ENCODE data around the gene R3HDM2. TPM values are rescaled to one million over a fixed set of nuclear protein-coding genes. Genes with fewer than 3 reads are reported as not detected.
A peak's percentile ranks its signal among the peaks of the same experiment; 100 is the strongest.

R3HDM2 gene
- total and polyA plus RNA-seq, 8 donors = 14.5 to 39.8 (median 24.4) TPM

DNA sequence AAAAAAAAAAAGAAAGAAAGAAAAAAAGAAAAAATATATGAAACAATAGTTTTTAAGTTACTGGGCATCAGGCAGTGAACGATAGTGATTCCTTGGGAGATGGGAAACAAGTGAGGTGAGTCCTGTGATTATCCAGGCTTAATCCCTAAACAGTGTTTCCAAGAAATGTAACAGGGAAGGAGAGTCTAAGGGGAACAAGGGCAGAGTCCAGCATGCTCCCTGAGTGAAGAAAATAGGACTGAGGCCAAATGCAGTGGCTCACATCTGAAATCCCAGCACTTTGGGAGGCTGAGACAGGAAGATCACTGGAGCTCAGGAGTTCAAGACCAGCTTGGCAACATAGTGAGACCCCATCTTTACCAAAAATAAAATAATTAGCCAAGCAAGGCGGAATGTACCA lies 40.7 kb downstream of the R3HDM2 start:
- Histone ChIP-seq H3K36me3 (peaks cover 0 to 3% (median 0%) of the 10 kb centered on the region in 3 donors), H3K4me3 (no peak overlapping the region), H3K9me3 (no peaks in the 10 kb centered on the region), H3K4me1 (no peaks in the 10 kb centered on the region), H3K27me3 (no peaks in the 10 kb centered on the region), H3K27ac (no peak overlapping the region)
- no peak for TF ChIP-seq CTCF (IDR thresholded peaks at IDR 0.05)
- ATAC-seq = no peak
- intact Hi-C loops (cut with DNase I) = no loop called here
- WGBS, 2 donors = 92 to 95% methylated on average over 2 of the region's 2 CpGs
- DNase-seq = no peak
- no peak for FAIRE-seq

- 63 to 67% methylated on average over 3 of the region's 3 CpGs for WGBS, 2 donors
- intact Hi-C loops (cut with DNase I) = no loop called here
- Histone ChIP-seq H3K36me3 (no peaks in the 10 kb centered on the region), H3K9me3 (no peaks in the 10 kb centered on the region), H3K4me1 (no peaks in the 10 kb centered on the region), H3K27ac (no peak overlapping the region), H3K27me3 (no peaks in the 10 kb centered on the region), H3K4me3 (no peak overlapping the region)
- ATAC-seq (peak in 2 of 4 donors; percentile 46 to 69), FAIRE-seq (no peak), DNase-seq (no peak)
- TF ChIP-seq CTCF (IDR thresholded peaks at IDR 0.05) = no peak
Observed at GRCh38 chr12:57389033-57389432, 41.8 kb downstream of the R3HDM2 start.

- intact Hi-C loops (cut with DNase I) = no loop called here
- Histone ChIP-seq H3K36me3 (no peaks in the 10 kb centered on the region), H3K4me1 (no peaks in the 10 kb centered on the region), H3K4me3 (no peak overlapping the region), H3K27ac (no peak overlapping the region), H3K27me3 (no peaks in the 10 kb centered on the region), H3K9me3 (no peaks in the 10 kb centered on the region)
- no peak for ATAC-seq
- no peak for DNase-seq
- 81 to 82% methylated on average over 5 of the region's 5 CpGs for WGBS, 2 donors
- TF ChIP-seq CTCF (IDR thresholded peaks at IDR 0.05) = no peak
- FAIRE-seq = no peak
Observed at GRCh38 chr12:57388425-57388824, 42.4 kb downstream of the R3HDM2 start.

DNA sequence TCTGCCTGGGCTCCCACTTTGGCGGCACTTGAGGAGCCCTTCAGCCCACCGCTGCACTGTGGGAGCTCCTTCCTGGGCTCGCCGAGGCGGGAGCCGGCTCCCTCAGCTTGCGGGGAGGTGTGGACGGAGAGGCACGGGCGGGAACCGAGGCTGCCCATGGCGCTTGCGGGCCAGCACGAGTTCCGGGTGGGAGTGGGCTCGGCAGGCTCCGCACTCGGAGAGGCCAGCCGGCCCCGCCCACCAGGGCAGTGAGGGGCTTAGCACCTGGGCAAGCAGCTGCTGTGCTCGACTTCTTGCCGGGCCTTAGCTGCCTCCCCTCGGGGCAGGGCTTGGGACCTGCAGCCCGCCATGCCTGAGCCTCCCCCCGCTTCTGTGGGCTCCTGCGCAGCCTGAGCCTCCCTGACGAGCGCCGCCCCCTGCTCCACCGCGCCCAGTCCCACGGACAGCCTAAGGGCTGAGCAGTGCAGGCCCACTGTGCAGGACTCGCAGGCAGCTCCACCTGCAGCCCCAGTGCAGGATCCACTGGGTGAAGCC lies 44.6 kb downstream of the R3HDM2 start:
- no peaks in the 10 kb centered on the region for H3K36me3 ChIP-seq
- no peak for TF ChIP-seq CTCF (IDR thresholded peaks at IDR 0.05)
- intact Hi-C loops (cut with DNase I) = no loop called here
- H3K27ac ChIP-seq = no peak overlapping the region
- no peaks in the 10 kb centered on the region for H3K9me3 ChIP-seq
- H3K27me3 ChIP-seq = no peaks in the 10 kb centered on the region
- ATAC-seq (no peak), DNase-seq (peak in 1 of 6 donors; percentile 64), FAIRE-seq (no peak)
- no peak overlapping the region for H3K4me3 ChIP-seq
- 97 to 98% methylated on average over 33 of the region's 33 CpGs for WGBS, 2 donors
- no peaks in the 10 kb centered on the region for H3K4me1 ChIP-seq

- DNase-seq (no peak), FAIRE-seq (no peak), ATAC-seq (no peak)
- Histone ChIP-seq H3K27me3 (no peaks in the 10 kb centered on the region), H3K4me3 (no peak overlapping the region), H3K36me3 (no peaks in the 10 kb centered on the region), H3K9me3 (no peaks in the 10 kb centered on the region), H3K4me1 (no peaks in the 10 kb centered on the region), H3K27ac (no peak overlapping the region)
- intact Hi-C loops (cut with DNase I) = no loop called here
- TF ChIP-seq CTCF (IDR thresholded peaks at IDR 0.05) = no peak
- 84 to 98% methylated on average over 3 of the region's 3 CpGs for WGBS, 2 donors
Observed at GRCh38 chr12:57385586-57385985, 45.3 kb downstream of the R3HDM2 start.
